HCT116 (cell line): Measurements from ENCODE around the gene SKI. TPM values are rescaled to one million over a fixed set of nuclear protein-coding genes. Genes with fewer than 3 reads are reported as not detected.

Experiments
- ATAC-seq: fragments of 200-7000 bp; cut with Tn5 transposase; 2 replicates; pipeline ENCODE4 v1.9.1; 2020; ENCODE audit warnings: mild to moderate bottlenecking, moderate library complexity
- BruUV-seq: library from RNA; stranded (reverse); fragments of 400-500 nt; replicated peaks from 2 replicates; lab custom pipeline; 2021; lab: Mats Ljungman, UMichigan
- CTCF ChIA-PET: fragments of 300-600 bp; sonication (Branson Sonifier 250); formaldehyde crosslinking; loops from one replicate; lab custom pipeline; 2021; ENCODE audit warnings: antibody characterized with exemption; lab: Charles Lee
- POLR2A ChIA-PET: fragments of 300-600, 350-600 bp; sonication (Branson Sonifier 250); formaldehyde crosslinking; loops from one replicate; lab custom pipeline; 2021; ENCODE audit warnings: antibody characterized with exemption; lab: Charles Lee
- RAD21 ChIA-PET, 2 experiments: fragments of 300-600 bp; sonication (Branson Sonifier 250); formaldehyde crosslinking; loops; one replicate each; lab custom pipeline; 2023; ENCODE audit warnings: low total read pairs in 2 of 2; ENCODE audit not compliant: uncharacterized antibody in 2 of 2, unreplicated experiment in 2 of 2, low non-redundant PET in 1 of 2; lab: Charles Lee
- DNase-seq: peaks from one replicate; pipeline ENCODE4 v3.0.0-alpha.2; 2010; ENCODE audit warnings: low read depth, low spot score
- H2AFZ ChIP-seq: fragments of 200-600 bp; shearing (Covaris generic), sonication (generic); 2 replicates; pipeline ENCODE4 v1.6.1; 2017; ENCODE audit warnings: low read depth, mixed run types, mixed read lengths, antibody characterized with exemption, low read length; ENCODE audit not compliant: poor library complexity, severe bottlenecking
- H3K27ac ChIP-seq: 2 replicates; pipeline ENCODE4 v1.5.1; 2012; ENCODE audit warnings: low read depth, low read length
- H3K27me3 ChIP-seq: fragments of 200-600 bp; sonication (generic); 2 replicates; pipeline ENCODE4 v1.6.1; 2016; ENCODE audit warnings: mixed run types, low read length, mixed read lengths; ENCODE audit not compliant: insufficient read depth
- H3K36me3 ChIP-seq, 2 experiments: fragments of 200-500 bp in 1 of 2; fragments of 200-600 bp in 1 of 2; sonication (Bioruptor generic) in 1 of 2; sonication (generic) in 1 of 2; 2 replicates each; pipeline versions ENCODE4 v1.5.1 to v1.6.1; 2014 to 2016; ENCODE audit warnings: low read length in 2 of 2, inconsistent platforms in 1 of 2, mixed read lengths in 1 of 2, mixed run types in 1 of 2; ENCODE audit not compliant: insufficient read depth in 2 of 2, control insufficient read depth in 1 of 2
- H3K4me1 ChIP-seq, 2 experiments: fragments of 200-600 bp in 1 of 2; sonication (generic) in 1 of 2; 2 replicates each; pipeline versions ENCODE4 v1.5.1 to v1.6.1; 2012 to 2017; ENCODE audit warnings: low read length in 2 of 2, inconsistent platforms in 1 of 2, mild to moderate bottlenecking in 1 of 2, mixed read lengths in 1 of 2, mixed run types in 1 of 2, moderate library complexity in 1 of 2; ENCODE audit not compliant: insufficient read depth in 2 of 2, control insufficient read depth in 1 of 2
- H3K4me2 ChIP-seq: fragments of 200-600 bp; sonication (generic); 2 replicates; pipeline ENCODE4 v1.6.1; 2017; ENCODE audit warnings: mixed run types, low read length, mixed read lengths
- H3K4me3 ChIP-seq, 2 experiments: fragments of 200-600 bp in 1 of 2; sonication (generic) in 1 of 2; replicated peaks in 1 of 2; 2 replicates each; pipeline ENCODE4 v1.5.1; 2011 to 2016; ENCODE audit warnings: low read length in 2 of 2, control low read depth in 1 of 2, low read depth in 1 of 2, mild to moderate bottlenecking in 1 of 2, mixed read lengths in 1 of 2, mixed run types in 1 of 2
- H3K79me2 ChIP-seq: fragments of 200-600 bp; sonication (generic); 2 replicates; pipeline ENCODE4 v1.6.1; 2017; ENCODE audit warnings: mild to moderate bottlenecking, mixed run types, low read length, moderate library complexity, mixed read lengths; ENCODE audit not compliant: insufficient read depth
- H3K9ac ChIP-seq: fragments of 200-600 bp; sonication (generic); 2 replicates; pipeline ENCODE4 v1.6.1; 2016; ENCODE audit warnings: low read length, mixed read lengths
- H3K9me2 ChIP-seq: fragments of 200-600 bp; sonication (generic), shearing (Covaris generic); 2 replicates; pipeline ENCODE4 v1.6.1; 2017; ENCODE audit warnings: mixed run types, mild to moderate bottlenecking, moderate library complexity; ENCODE audit not compliant: insufficient read depth
- H3K9me3 ChIP-seq, 2 experiments: fragments of 200-500 bp in 1 of 2; fragments of 200-600 bp in 1 of 2; sonication (Bioruptor generic) in 1 of 2; sonication (generic) in 1 of 2; 2 replicates each; pipeline ENCODE4 v1.6.1; 2014 to 2017; ENCODE audit warnings: low read length in 2 of 2, mixed read lengths in 2 of 2, inconsistent platforms in 1 of 2, low read depth in 1 of 2, mild to moderate bottlenecking in 1 of 2, mixed run types in 1 of 2, moderate library complexity in 1 of 2; ENCODE audit not compliant: control insufficient read depth in 1 of 2, insufficient read depth in 1 of 2
- H4K20me1 ChIP-seq: fragments of 200-600 bp; sonication (generic), shearing (Covaris generic); 2 replicates; pipeline ENCODE4 v1.6.1; 2017; ENCODE audit warnings: mixed run types, mild to moderate bottlenecking, moderate library complexity; ENCODE audit not compliant: insufficient read depth
- ELF1 ChIP-seq: IDR thresholded peaks from 2 replicates; pipeline ENCODE4 v1.6.1; 2012; ENCODE audit warnings: low read depth, borderline replicate concordance
- EZH2 ChIP-seq: fragments of 200-600 bp; sonication (generic); IDR thresholded peaks from 2 replicates; pipeline ENCODE4 v1.6.1; 2017; ENCODE audit warnings: antibody characterized with exemption, mixed run types
- FOSL1 ChIP-seq: IDR thresholded peaks from 2 replicates; pipeline ENCODE4 v1.6.1; 2012; ENCODE audit warnings: low read depth
- JUND ChIP-seq: IDR thresholded peaks from 2 replicates; pipeline ENCODE4 v1.6.1; 2012
- POLR2AphosphoS5 ChIP-seq: IDR thresholded peaks from 2 replicates; pipeline ENCODE4 v1.6.1; 2011; ENCODE audit warnings: mild to moderate bottlenecking, low read depth, low read length, moderate library complexity
- RAD21 ChIP-seq: IDR thresholded peaks from 2 replicates; pipeline ENCODE4 v1.6.1; 2012; ENCODE audit warnings: low read depth, mild to moderate bottlenecking
- SIN3A ChIP-seq: IDR thresholded peaks from 2 replicates; pipeline ENCODE4 v1.6.1; 2012; ENCODE audit warnings: low read depth
- SP1 ChIP-seq: IDR thresholded peaks from 2 replicates; pipeline ENCODE4 v1.6.1; 2012; ENCODE audit warnings: low read depth
- YY1 ChIP-seq: IDR thresholded peaks from 2 replicates; pipeline ENCODE4 v1.6.1; 2011; ENCODE audit warnings: low read length, low read depth, moderate library complexity, mild to moderate bottlenecking; ENCODE audit not compliant: insufficient replicate concordance; ENCODE audit errors: extremely low read depth
- ZFX ChIP-seq: fragments of 450-650 bp; IDR thresholded peaks from 2 replicates; pipeline ENCODE4 v1.6.1; 2017
- ZNF274 ChIP-seq: fragments of 200-500 bp; sonication (Bioruptor generic); IDR thresholded peaks from 2 replicates; pipeline ENCODE4 v1.6.1; 2014; ENCODE audit warnings: mild to moderate bottlenecking, low read depth, low read length, inconsistent platforms
- intact Hi-C: fragments of 100-400 bp; cut with micrococcal nuclease; formaldehyde crosslinking; loops from 2 replicates; pipeline ENCODE4 v1.10.0; 2022
- total RNA-seq: library from RNA; stranded (reverse); gene quantifications from one replicate; pipeline ENCODE4 v1.2.1, GENCODE V29; 2021; ENCODE audit not compliant: unreplicated experiment
- TF ChIP-seq, protein P1 (sequence below): IDR thresholded peaks from 2 replicates; pipeline ENCODE4 v1.6.1; 2011; ENCODE audit warnings: mild to moderate bottlenecking, low read length, moderate library complexity; ENCODE audit not compliant: insufficient replicate concordance; ENCODE audit errors: extremely low read depth
- TF ChIP-seq, protein P2 (sequence below): IDR thresholded peaks from 2 replicates; pipeline ENCODE4 v1.6.1; 2012; ENCODE audit warnings: low read depth
- TF ChIP-seq, protein P3 (sequence below): IDR thresholded peaks from 2 replicates; pipeline ENCODE4 v1.6.1; 2012
- TF ChIP-seq, protein P4 (sequence below): IDR thresholded peaks from 2 replicates; pipeline ENCODE4 v1.6.1; 2012

The SKI gene
- total RNA-seq, 1 experiment from 2014 or later = 56.2 TPM

DNA sequence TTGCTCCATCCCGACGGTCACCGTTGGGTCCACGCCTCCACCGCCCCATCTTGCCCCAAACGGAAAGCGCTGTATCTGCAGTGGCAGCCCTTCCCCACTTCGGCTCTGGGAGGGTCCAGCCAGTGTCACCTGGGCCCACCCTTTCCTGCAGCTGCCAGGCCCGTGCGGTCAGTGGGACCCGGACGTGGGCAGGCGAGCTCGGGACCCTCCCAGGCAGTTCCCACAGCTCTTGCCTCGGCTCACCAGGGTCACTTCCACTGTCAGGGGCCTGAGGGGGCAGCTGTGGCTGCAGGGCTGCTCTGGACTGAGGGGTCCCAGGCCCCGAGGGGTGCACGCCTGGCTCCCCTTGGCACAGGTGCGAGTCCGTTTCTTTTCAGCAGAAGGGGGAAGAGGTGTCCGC, 80.7 kb downstream of the SKI start:
- ATAC-seq = no peak
- no peaks in the 10 kb centered on the region for H4K20me1 ChIP-seq
- H3K27ac ChIP-seq = no peak overlapping the region
- intact Hi-C loops = no loop called here
- peaks cover 4 to 10% of the 10 kb centered on the region in 2 experiments; a peak in 3 of 4 replicates for H3K36me3 ChIP-seq
- TF ChIP-seq EZH2 (no peak), SP1 (no peak), JUND (no peak), RAD21 (no peak), ZNF274 (no peak), ELF1 (no peak), SIN3A (no peak), YY1 (no peak), ZFX (no peak), POLR2AphosphoS5 (no peak), FOSL1 (no peak)
- TF ChIP-seq, protein P1, sequence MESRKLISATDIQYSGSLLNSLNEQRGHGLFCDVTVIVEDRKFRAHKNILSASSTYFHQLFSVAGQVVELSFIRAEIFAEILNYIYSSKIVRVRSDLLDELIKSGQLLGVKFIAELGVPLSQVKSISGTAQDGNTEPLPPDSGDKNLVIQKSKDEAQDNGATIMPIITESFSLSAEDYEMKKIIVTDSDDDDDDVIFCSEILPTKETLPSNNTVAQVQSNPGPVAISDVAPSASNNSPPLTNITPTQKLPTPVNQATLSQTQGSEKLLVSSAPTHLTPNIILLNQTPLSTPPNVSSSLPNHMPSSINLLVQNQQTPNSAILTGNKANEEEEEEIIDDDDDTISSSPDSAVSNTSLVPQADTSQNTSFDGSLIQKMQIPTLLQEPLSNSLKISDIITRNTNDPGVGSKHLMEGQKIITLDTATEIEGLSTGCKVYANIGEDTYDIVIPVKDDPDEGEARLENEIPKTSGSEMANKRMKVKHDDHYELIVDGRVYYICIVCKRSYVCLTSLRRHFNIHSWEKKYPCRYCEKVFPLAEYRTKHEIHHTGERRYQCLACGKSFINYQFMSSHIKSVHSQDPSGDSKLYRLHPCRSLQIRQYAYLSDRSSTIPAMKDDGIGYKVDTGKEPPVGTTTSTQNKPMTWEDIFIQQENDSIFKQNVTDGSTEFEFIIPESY = no peak
- TF ChIP-seq, protein P2, sequence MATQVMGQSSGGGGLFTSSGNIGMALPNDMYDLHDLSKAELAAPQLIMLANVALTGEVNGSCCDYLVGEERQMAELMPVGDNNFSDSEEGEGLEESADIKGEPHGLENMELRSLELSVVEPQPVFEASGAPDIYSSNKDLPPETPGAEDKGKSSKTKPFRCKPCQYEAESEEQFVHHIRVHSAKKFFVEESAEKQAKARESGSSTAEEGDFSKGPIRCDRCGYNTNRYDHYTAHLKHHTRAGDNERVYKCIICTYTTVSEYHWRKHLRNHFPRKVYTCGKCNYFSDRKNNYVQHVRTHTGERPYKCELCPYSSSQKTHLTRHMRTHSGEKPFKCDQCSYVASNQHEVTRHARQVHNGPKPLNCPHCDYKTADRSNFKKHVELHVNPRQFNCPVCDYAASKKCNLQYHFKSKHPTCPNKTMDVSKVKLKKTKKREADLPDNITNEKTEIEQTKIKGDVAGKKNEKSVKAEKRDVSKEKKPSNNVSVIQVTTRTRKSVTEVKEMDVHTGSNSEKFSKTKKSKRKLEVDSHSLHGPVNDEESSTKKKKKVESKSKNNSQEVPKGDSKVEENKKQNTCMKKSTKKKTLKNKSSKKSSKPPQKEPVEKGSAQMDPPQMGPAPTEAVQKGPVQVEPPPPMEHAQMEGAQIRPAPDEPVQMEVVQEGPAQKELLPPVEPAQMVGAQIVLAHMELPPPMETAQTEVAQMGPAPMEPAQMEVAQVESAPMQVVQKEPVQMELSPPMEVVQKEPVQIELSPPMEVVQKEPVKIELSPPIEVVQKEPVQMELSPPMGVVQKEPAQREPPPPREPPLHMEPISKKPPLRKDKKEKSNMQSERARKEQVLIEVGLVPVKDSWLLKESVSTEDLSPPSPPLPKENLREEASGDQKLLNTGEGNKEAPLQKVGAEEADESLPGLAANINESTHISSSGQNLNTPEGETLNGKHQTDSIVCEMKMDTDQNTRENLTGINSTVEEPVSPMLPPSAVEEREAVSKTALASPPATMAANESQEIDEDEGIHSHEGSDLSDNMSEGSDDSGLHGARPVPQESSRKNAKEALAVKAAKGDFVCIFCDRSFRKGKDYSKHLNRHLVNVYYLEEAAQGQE = no peak
- TF ChIP-seq, protein P3, sequence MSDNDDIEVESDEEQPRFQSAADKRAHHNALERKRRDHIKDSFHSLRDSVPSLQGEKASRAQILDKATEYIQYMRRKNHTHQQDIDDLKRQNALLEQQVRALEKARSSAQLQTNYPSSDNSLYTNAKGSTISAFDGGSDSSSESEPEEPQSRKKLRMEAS = no peak
- TF ChIP-seq, protein P4, sequence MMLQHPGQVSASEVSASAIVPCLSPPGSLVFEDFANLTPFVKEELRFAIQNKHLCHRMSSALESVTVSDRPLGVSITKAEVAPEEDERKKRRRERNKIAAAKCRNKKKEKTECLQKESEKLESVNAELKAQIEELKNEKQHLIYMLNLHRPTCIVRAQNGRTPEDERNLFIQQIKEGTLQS = no peak
- peaks cover 13 to 29% of the 10 kb centered on the region in 2 experiments for H3K4me1 ChIP-seq
- BruUV-seq = no TSS peak
- H3K4me2 ChIP-seq = no peak overlapping the region
- no peak for DNase-seq
- CTCF ChIA-PET = no interaction called here
- no peak overlapping the region for H2AFZ ChIP-seq
- H3K9me3 ChIP-seq = no peaks in the 10 kb centered on the region
- no peaks in the 10 kb centered on the region for H3K27me3 ChIP-seq
- no peaks in the 10 kb centered on the region for H3K9me2 ChIP-seq
- no peak overlapping the region for H3K4me3 ChIP-seq
- H3K79me2 ChIP-seq = no peaks in the 10 kb centered on the region
- RAD21 ChIA-PET = no interaction called here
- H3K9ac ChIP-seq = no peak overlapping the region
- POLR2A ChIA-PET = no interaction called here
